Measurements from ENCODE around the gene PGGT1B. TPM values are rescaled to one million over a fixed set of nuclear protein-coding genes. Genes with fewer than 3 reads are reported as not detected.

Gene PGGT1B
- total and polyA plus RNA-seq, 2 donors from 2014 or later, result 7.1 to 51.1 TPM

DNA sequence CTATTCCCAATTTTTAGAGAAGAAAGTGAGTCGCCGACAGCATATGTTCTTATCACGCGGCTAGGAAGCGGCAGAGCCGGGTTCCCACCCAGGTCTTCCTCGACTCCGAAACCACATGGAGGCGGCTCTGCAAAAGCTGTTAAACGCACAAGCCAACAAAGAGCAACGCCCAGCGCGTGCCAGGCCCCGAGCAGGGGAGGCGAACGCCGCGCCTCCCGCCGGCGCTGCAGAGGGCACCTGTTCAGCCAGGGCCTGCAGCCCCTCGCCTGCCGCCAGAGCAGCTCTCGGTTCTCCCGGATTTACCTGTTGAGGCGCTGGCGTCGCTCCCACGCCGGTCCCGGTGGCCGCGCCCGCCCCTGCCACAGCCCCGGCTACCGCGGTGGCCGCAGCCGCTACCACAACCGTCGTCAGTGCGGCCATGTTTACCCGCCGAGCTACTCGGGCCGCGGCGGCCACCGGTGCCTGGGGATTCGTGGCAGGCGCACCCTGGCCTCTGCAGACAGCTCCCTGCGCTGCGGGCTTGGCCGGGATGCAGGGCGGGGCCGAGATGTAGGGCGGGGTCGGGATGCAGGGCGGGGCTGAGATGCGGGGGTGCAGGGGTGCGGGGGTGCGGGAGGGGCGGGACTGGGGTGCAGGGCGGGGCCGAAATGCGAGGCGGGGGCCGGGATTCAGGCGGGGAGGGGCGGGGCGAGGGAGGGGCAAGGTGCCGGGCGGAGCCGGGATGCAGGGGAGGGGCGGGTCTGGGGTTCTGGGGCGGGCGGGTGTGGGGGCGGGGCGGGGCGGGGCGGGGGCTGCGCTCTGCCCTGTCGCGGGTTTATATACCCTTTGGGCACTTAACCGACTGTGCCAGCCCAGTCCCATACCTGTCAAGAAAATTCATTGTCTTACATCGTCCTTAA, 33.7 kb upstream of the PGGT1B start, which contains the start of gene CCDC112:
Gene CCDC112 (minus strand): TSS at position 531 of the 899 bp plus-strand sequence. CDS start 111 bp downstream, at position 420.
- TF ChIP-seq, protein P1, sequence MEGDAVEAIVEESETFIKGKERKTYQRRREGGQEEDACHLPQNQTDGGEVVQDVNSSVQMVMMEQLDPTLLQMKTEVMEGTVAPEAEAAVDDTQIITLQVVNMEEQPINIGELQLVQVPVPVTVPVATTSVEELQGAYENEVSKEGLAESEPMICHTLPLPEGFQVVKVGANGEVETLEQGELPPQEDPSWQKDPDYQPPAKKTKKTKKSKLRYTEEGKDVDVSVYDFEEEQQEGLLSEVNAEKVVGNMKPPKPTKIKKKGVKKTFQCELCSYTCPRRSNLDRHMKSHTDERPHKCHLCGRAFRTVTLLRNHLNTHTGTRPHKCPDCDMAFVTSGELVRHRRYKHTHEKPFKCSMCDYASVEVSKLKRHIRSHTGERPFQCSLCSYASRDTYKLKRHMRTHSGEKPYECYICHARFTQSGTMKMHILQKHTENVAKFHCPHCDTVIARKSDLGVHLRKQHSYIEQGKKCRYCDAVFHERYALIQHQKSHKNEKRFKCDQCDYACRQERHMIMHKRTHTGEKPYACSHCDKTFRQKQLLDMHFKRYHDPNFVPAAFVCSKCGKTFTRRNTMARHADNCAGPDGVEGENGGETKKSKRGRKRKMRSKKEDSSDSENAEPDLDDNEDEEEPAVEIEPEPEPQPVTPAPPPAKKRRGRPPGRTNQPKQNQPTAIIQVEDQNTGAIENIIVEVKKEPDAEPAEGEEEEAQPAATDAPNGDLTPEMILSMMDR (IDR thresholded peaks at IDR 0.05; ENCODE audit: borderline replicate concordance, extremely low read depth, insufficient read depth), result no peak
- Histone ChIP-seq H3K4me1 (ENCODE audit: control insufficient read depth in 2 of 3, insufficient read depth in 2 of 3, low read depth in 1 of 3, low read length in 3 of 3) (peaks cover 0 to 3% (median 0%) of the 10 kb centered on the region in 3 donors), H3K9me3 (ENCODE audit: control insufficient read depth in 2 of 3, insufficient read depth in 1 of 3, low read length in 3 of 3) (no peaks in the 10 kb centered on the region), H3K36me3 (ENCODE audit: control insufficient read depth in 2 of 3, insufficient read depth in 3 of 3, low read length in 3 of 3) (no peaks in the 10 kb centered on the region), H3K9ac (ENCODE audit: low read length in 3 of 3) (peak within 1 kb of the TSS in 2 of 3 donors; percentile 59 to 68), H3K27ac (ENCODE audit: low read depth in 2 of 2, low read length in 2 of 2) (peak within 1 kb of the TSS in 1 of 2 donors; percentile 23), H3K4me3 (ENCODE audit: low read length in 3 of 3) (peak within 1 kb of the TSS; percentile 73 to 80 (median 76)), H3K27me3 (ENCODE audit: control insufficient read depth, insufficient read depth, low read length) (no peaks in the 10 kb centered on the region)
- peak; percentile 79 to 94 (median 86) for DNase-seq
- no peak for FAIRE-seq
- intact Hi-C loops (cut with DNase I), result no loop called here

DNA sequence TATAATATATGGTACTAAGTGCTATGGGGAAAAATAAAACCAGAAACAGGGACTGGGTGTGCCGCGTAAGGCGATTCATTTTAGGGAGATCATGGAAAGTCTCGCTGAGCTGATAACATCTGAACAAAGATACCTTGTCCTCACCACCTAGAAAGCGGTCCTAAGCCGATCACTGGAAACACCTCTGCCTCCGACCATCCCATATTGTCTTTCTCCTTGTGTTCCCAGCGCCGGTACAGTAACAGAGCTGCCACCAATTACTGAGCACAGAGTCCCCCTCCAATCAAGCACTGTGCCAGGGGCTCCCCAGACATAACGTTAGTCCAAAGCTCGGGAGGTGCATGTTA, 33.1 kb upstream of the PGGT1B start:
- H3K9ac ChIP-seq (ENCODE audit: low read length in 3 of 3), result peak overlapping the region in 2 of 3 donors; percentile 59 to 68
- no peaks in the 10 kb centered on the region for H3K36me3 ChIP-seq (ENCODE audit: control insufficient read depth in 2 of 3, insufficient read depth in 3 of 3, low read length in 3 of 3)
- no peaks in the 10 kb centered on the region for H3K9me3 ChIP-seq (ENCODE audit: control insufficient read depth in 2 of 3, insufficient read depth in 1 of 3, low read length in 3 of 3)
- TF ChIP-seq, protein P1 (IDR thresholded peaks at IDR 0.05; ENCODE audit: borderline replicate concordance, extremely low read depth, insufficient read depth), result no peak
- peaks cover 0 to 3% (median 0%) of the 10 kb centered on the region in 3 donors for H3K4me1 ChIP-seq (ENCODE audit: control insufficient read depth in 2 of 3, insufficient read depth in 2 of 3, low read depth in 1 of 3, low read length in 3 of 3)
- FAIRE-seq (no peak), DNase-seq (no peak)
- H3K4me3 ChIP-seq (ENCODE audit: low read length in 3 of 3), result peak overlapping the region; percentile 73 to 80 (median 76)
- no peak overlapping the region for H3K27ac ChIP-seq (ENCODE audit: low read depth in 2 of 2, low read length in 2 of 2)
- no peaks in the 10 kb centered on the region for H3K27me3 ChIP-seq (ENCODE audit: control insufficient read depth, insufficient read depth, low read length)
- intact Hi-C loops (cut with DNase I), result no loop called here

DNA sequence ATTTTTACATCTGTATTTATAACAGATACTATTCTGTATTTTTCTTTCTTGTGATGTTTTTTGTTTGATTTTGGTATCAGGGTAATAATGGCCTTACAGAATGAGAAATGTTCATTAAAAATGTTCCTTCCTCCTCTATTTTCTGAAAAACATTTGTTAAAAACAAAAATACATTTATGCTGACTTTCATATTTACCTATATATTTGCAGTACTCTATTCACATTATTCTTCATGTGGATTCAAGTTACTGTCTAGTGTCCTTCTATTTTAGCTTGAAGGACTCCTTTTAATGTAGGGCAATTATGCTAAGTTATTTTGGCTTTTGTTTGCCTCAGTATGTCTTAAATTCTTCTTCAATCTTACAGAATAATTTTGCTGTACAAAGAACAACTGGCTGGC, 28.7 kb upstream of the PGGT1B start:
- FAIRE-seq (no peak), DNase-seq (no peak)
- no peak overlapping the region for H3K9ac ChIP-seq (ENCODE audit: low read length in 3 of 3)
- H3K27me3 ChIP-seq (ENCODE audit: control insufficient read depth, insufficient read depth, low read length), result no peaks in the 10 kb centered on the region
- intact Hi-C loops (cut with DNase I), result no loop called here
- TF ChIP-seq, protein P1 (IDR thresholded peaks at IDR 0.05; ENCODE audit: borderline replicate concordance, extremely low read depth, insufficient read depth), result no peak
- H3K27ac ChIP-seq (ENCODE audit: low read depth in 2 of 2, low read length in 2 of 2), result no peak overlapping the region
- no peak overlapping the region for H3K4me3 ChIP-seq (ENCODE audit: low read length in 3 of 3)
- H3K4me1 ChIP-seq (ENCODE audit: control insufficient read depth in 2 of 3, insufficient read depth in 2 of 3, low read depth in 1 of 3, low read length in 3 of 3), result peaks cover 0 to 3% (median 0%) of the 10 kb centered on the region in 3 donors
- H3K9me3 ChIP-seq (ENCODE audit: control insufficient read depth in 2 of 3, insufficient read depth in 1 of 3, low read length in 3 of 3), result no peaks in the 10 kb centered on the region
- H3K36me3 ChIP-seq (ENCODE audit: control insufficient read depth in 2 of 3, insufficient read depth in 3 of 3, low read length in 3 of 3), result no peaks in the 10 kb centered on the region

All from kidney (tissue), 14 donors.